ENCODE results near the gene STRADB.

Gene STRADB

DNA sequence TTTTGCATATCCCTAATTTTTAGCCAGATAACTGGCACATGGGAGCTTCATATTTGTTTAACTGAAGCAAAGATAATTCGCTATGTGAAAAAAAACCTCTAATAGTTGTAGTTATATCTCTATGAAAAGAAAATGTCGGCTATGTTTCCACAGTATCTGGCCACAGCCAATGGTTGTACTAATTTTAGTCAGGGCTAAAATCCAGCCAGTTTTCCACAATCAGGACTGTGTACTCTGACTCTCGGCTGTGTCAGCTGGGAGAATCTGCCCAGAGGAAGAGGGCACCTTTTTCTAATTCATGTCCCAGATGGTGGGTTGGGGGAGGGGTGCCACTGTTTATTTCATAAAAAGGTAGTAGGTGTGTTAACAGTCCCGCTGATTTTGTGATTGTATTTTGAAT is 38.8 kb downstream of the STRADB start:
- no peak for TF ChIP-seq EZH2phosphoT487 (IDR thresholded peaks at IDR 0.05; ENCODE audit: borderline replicate concordance, low read length)
- TF ChIP-seq, protein P1, sequence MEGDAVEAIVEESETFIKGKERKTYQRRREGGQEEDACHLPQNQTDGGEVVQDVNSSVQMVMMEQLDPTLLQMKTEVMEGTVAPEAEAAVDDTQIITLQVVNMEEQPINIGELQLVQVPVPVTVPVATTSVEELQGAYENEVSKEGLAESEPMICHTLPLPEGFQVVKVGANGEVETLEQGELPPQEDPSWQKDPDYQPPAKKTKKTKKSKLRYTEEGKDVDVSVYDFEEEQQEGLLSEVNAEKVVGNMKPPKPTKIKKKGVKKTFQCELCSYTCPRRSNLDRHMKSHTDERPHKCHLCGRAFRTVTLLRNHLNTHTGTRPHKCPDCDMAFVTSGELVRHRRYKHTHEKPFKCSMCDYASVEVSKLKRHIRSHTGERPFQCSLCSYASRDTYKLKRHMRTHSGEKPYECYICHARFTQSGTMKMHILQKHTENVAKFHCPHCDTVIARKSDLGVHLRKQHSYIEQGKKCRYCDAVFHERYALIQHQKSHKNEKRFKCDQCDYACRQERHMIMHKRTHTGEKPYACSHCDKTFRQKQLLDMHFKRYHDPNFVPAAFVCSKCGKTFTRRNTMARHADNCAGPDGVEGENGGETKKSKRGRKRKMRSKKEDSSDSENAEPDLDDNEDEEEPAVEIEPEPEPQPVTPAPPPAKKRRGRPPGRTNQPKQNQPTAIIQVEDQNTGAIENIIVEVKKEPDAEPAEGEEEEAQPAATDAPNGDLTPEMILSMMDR (IDR thresholded peaks at IDR 0.05; ENCODE audit: low read depth, low read length, poor library complexity, severe bottlenecking), result no peak
- H3K4me1 ChIP-seq (ENCODE audit: control insufficient read depth, low read length), result no peaks in the 10 kb centered on the region
- no peak overlapping the region for H3K4me3 ChIP-seq (ENCODE audit: low read length)
- H3K9me2 ChIP-seq (replicated peaks; ENCODE audit: control insufficient read depth, low read length), result no peaks in the 10 kb centered on the region
- no peaks in the 10 kb centered on the region for H3K36me3 ChIP-seq (ENCODE audit: control insufficient read depth, low read length)
- H3K79me2 ChIP-seq (ENCODE audit: control insufficient read depth, low read length), result no peaks in the 10 kb centered on the region
- no peaks in the 10 kb centered on the region for H4K20me1 ChIP-seq (ENCODE audit: control insufficient read depth, insufficient read depth, low read depth, low read length)
- peaks cover 25% of the 10 kb centered on the region for H3K27me3 ChIP-seq (ENCODE audit: control insufficient read depth, low read length)
- no peak overlapping the region for H3K27ac ChIP-seq (ENCODE audit: low read depth, low read length)
- H3F3A ChIP-seq (ENCODE audit: control insufficient read depth, insufficient read depth), result no peaks in the 10 kb centered on the region
- no peaks in the 10 kb centered on the region for H3K9me3 ChIP-seq (ENCODE audit: control insufficient read depth, insufficient read depth, low read length)
- no peak overlapping the region for H3K4me2 ChIP-seq (ENCODE audit: low read length)

DNA sequence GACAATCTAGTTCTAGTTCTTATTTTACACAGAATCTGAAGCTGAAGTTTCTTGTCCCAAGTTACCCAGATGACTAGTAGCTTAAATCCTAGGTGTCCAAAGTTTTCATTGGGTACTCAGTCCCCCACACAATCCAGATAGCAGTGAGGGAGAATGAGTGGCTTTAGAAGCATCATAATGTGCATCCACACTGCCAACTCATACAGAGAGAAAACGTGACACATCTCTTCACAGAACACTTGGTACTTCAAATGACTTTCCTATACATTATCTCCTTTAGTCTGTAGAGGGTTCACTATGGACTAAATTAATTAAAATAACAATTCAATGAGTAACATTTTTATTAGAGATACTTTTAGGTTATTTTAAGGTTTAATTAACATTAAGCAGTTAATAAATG is 45.2 kb downstream of the STRADB start:
- TF ChIP-seq, protein P1 (IDR thresholded peaks at IDR 0.05; ENCODE audit: low read depth, low read length, poor library complexity, severe bottlenecking), result no peak
- no peak for TF ChIP-seq EZH2phosphoT487 (IDR thresholded peaks at IDR 0.05; ENCODE audit: borderline replicate concordance, low read length)

GRCh38 chr2:201500534-201500933 is 49.0 kb downstream of the STRADB start:
- no peaks in the 10 kb centered on the region for H3K4me1 ChIP-seq (ENCODE audit: control insufficient read depth, low read length)
- H3K27ac ChIP-seq (ENCODE audit: low read depth, low read length), result no peak overlapping the region
- H3K36me3 ChIP-seq (ENCODE audit: control insufficient read depth, low read length), result no peaks in the 10 kb centered on the region
- TF ChIP-seq, protein P1 (IDR thresholded peaks at IDR 0.05; ENCODE audit: low read depth, low read length, poor library complexity, severe bottlenecking), result no peak
- TF ChIP-seq EZH2phosphoT487 (IDR thresholded peaks at IDR 0.05; ENCODE audit: borderline replicate concordance, low read length), result no peak
- H3K9me2 ChIP-seq (replicated peaks; ENCODE audit: control insufficient read depth, low read length), result no peaks in the 10 kb centered on the region
- no peaks in the 10 kb centered on the region for H3K27me3 ChIP-seq (ENCODE audit: control insufficient read depth, low read length)
- no peaks in the 10 kb centered on the region for H3K79me2 ChIP-seq (ENCODE audit: control insufficient read depth, low read length)
- H3K9me3 ChIP-seq (ENCODE audit: control insufficient read depth, insufficient read depth, low read length), result no peaks in the 10 kb centered on the region
- no peaks in the 10 kb centered on the region for H3F3A ChIP-seq (ENCODE audit: control insufficient read depth, insufficient read depth)
- no peak overlapping the region for H3K4me2 ChIP-seq (ENCODE audit: low read length)
- H3K4me3 ChIP-seq (ENCODE audit: low read length), result no peak overlapping the region
- H4K20me1 ChIP-seq (ENCODE audit: control insufficient read depth, insufficient read depth, low read depth, low read length), result no peaks in the 10 kb centered on the region

More for the DNA sequence above, 45.2 kb downstream of the STRADB start:
- no peak overlapping the region for H3K4me3 ChIP-seq (ENCODE audit: low read length)
- H3F3A ChIP-seq (ENCODE audit: control insufficient read depth, insufficient read depth), result no peaks in the 10 kb centered on the region
- H3K9me2 ChIP-seq (replicated peaks; ENCODE audit: control insufficient read depth, low read length), result no peaks in the 10 kb centered on the region
- no peaks in the 10 kb centered on the region for H3K36me3 ChIP-seq (ENCODE audit: control insufficient read depth, low read length)
- peaks cover 21% of the 10 kb centered on the region for H3K27me3 ChIP-seq (ENCODE audit: control insufficient read depth, low read length)
- H4K20me1 ChIP-seq (ENCODE audit: control insufficient read depth, insufficient read depth, low read depth, low read length), result no peaks in the 10 kb centered on the region
- H3K9me3 ChIP-seq (ENCODE audit: control insufficient read depth, insufficient read depth, low read length), result no peaks in the 10 kb centered on the region
- H3K79me2 ChIP-seq (ENCODE audit: control insufficient read depth, low read length), result no peaks in the 10 kb centered on the region
- H3K27ac ChIP-seq (ENCODE audit: low read depth, low read length), result no peak overlapping the region
- no peaks in the 10 kb centered on the region for H3K4me1 ChIP-seq (ENCODE audit: control insufficient read depth, low read length)
- no peak overlapping the region for H3K4me2 ChIP-seq (ENCODE audit: low read length)

GRCh38 chr2:201502713-201503112 is 51.2 kb downstream of the STRADB start:
- no peak overlapping the region for H3K4me3 ChIP-seq (ENCODE audit: low read length)
- no peaks in the 10 kb centered on the region for H3K36me3 ChIP-seq (ENCODE audit: control insufficient read depth, low read length)
- no peak overlapping the region for H3K27ac ChIP-seq (ENCODE audit: low read depth, low read length)
- no peak for TF ChIP-seq EZH2phosphoT487 (IDR thresholded peaks at IDR 0.05; ENCODE audit: borderline replicate concordance, low read length)
- TF ChIP-seq, protein P1 (IDR thresholded peaks at IDR 0.05; ENCODE audit: low read depth, low read length, poor library complexity, severe bottlenecking), result no peak
- no peaks in the 10 kb centered on the region for H3K9me3 ChIP-seq (ENCODE audit: control insufficient read depth, insufficient read depth, low read length)
- H3K4me2 ChIP-seq (ENCODE audit: low read length), result no peak overlapping the region
- no peaks in the 10 kb centered on the region for H3K27me3 ChIP-seq (ENCODE audit: control insufficient read depth, low read length)
- H3F3A ChIP-seq (ENCODE audit: control insufficient read depth, insufficient read depth), result no peaks in the 10 kb centered on the region
- no peaks in the 10 kb centered on the region for H3K79me2 ChIP-seq (ENCODE audit: control insufficient read depth, low read length)
- no peaks in the 10 kb centered on the region for H3K4me1 ChIP-seq (ENCODE audit: control insufficient read depth, low read length)
- no peaks in the 10 kb centered on the region for H3K9me2 ChIP-seq (replicated peaks; ENCODE audit: control insufficient read depth, low read length)
- H4K20me1 ChIP-seq (ENCODE audit: control insufficient read depth, insufficient read depth, low read depth, low read length), result no peaks in the 10 kb centered on the region
